SH-SY5Y (cell line): Measurements from ENCODE around the gene SRRM3.

Experiments
- GATA2 ChIP-seq: IDR thresholded peaks from 2 replicates; pipeline ENCODE4 v1.6.1; 2011; ENCODE audit warnings: mild to moderate bottlenecking, low read depth, low read length
- GATA3 ChIP-seq: IDR thresholded peaks from 2 replicates; pipeline ENCODE4 v1.6.1; 2011; ENCODE audit warnings: low read depth, mild to moderate bottlenecking, low read length, moderate library complexity

- no peak for TF ChIP-seq GATA2
- TF ChIP-seq GATA3: no peak
These were observed 81.8 kb downstream of the SRRM3 start for GRCh38 chr7:76283254-76284159.
